ENCODE results near the gene ENG. TPM values are rescaled to one million over a fixed set of nuclear protein-coding genes. Genes with fewer than 3 reads are reported as not detected.
"Not testable (repeated sequence)": the region's sequence is repeated elsewhere in the genome, so short reads cannot be mapped to it uniquely, and the experiment has no call there.

Gene ENG
- total RNA-seq, 1 donor from 2014 or later: 32.2 TPM

DNA sequence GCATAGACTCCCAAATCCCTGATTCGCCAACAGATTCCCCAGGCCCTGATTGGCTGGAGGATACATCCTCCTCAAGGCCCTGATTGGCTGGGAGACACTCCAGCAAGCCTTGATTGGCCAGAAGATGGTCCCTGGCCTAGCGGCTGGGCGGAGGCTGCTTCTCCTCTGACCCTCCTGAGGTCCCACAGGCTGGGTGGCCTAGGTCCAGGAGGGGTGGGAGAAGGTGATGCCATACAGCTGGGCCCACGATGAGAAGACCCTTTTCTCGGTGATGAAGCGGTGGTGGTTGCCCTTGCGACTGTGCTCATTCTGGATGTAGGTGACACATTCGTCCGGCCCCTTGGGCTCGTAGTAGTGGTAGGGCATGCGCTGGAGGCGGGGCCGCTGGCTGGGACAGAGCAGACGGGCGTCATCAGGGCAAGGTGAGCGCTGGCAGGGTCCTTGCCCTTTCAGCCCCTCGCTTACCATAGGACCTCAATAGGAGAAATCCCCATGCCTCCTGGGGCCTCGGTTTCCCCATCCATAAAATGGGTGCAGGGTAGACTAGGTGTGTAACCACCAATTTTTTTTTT, 32.0 kb upstream of the ENG start:
- H3K36me3 Mint-ChIP-seq (ENCODE audit: low read depth): peaks cover 44% of the 10 kb centered on the region
- H3K4me3 Mint-ChIP-seq: no peak overlapping the region
- H3K27ac Mint-ChIP-seq: no peak overlapping the region
- no peaks in the 10 kb centered on the region for H3K27me3 Mint-ChIP-seq (ENCODE audit: insufficient read depth)
- H3K4me1 Mint-ChIP-seq (ENCODE audit: low read depth): peaks cover 15% of the 10 kb centered on the region
- DNase-seq (ENCODE audit: low spot score): no peak
- intact Hi-C loops (cut with micrococcal nuclease): no loop called here
- no peaks in the 10 kb centered on the region for H3K9me3 Mint-ChIP-seq

DNA sequence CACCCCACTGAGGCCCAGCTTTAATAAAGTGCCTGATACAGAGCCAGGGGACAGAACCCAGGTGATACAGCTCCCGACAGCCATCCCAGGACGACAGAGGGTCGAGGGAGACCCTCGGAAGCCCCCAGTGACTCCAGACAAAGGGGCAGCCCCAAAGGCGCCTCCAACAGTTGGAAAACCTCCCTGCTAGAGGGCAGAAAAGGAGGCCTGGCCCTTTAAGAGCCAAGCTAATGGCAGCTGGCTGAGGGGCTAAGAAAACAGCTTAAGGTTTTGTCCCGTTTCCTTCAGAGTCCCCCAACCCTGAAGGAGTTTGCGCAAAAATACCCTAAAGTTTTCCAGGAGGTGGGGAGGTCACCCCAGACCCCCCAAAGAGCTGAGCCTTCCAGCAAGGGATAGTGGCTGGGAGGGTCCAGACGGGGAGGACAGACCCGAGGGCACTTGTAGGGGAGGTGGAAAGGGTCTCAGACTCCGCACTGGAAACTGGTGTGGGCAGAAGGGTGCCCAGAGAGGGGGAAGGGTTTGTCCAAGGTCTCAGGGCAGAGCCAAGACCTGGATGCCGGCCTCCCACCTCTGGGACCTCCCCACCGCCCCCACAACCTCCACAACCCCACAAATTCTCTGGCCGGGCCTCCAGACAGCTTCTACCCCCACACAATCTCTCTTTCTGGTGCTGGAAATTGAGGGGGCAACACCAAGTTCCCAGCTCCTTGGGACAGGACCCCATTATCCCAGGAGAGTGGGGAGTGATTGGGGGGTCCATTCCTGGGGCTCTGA, 31.2 kb upstream of the ENG start:
- H3K4me1 Mint-ChIP-seq (ENCODE audit: low read depth): peaks cover 15% of the 10 kb centered on the region
- no peaks in the 10 kb centered on the region for H3K27me3 Mint-ChIP-seq (ENCODE audit: insufficient read depth)
- H3K9me3 Mint-ChIP-seq: no peaks in the 10 kb centered on the region
- no peak for DNase-seq (ENCODE audit: low spot score)
- no peak overlapping the region for H3K27ac Mint-ChIP-seq
- peaks cover 39% of the 10 kb centered on the region for H3K36me3 Mint-ChIP-seq (ENCODE audit: low read depth)
- no peak overlapping the region for H3K4me3 Mint-ChIP-seq
- intact Hi-C loops (cut with micrococcal nuclease): no loop called here

DNA sequence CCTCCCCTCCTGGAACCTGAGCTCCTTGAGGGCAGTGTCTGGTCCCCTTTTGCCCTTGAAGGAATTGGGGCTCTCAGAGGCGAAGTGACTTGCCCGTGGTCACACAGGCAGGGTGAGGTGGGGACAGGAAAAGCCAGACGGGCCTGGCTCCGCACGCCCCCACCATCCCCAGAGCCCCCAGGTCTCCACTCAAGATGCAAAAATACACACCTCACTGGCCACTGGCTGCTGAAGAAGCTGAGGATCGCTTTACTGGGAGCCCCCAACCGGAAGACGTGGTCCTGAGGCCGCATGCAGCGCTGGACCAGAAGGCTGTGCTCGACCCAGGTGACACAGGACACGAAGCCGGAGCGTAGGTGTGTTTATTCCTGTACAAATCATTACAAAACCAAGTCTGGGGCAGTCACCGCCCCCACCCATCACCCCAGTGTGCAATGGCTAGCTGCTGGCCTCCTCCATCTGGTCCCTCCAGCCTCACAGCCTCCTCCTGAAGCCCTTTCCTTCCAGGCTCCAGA, 30.6 kb upstream of the ENG start:
- H3K27me3 Mint-ChIP-seq (ENCODE audit: insufficient read depth): no peaks in the 10 kb centered on the region
- H3K27ac Mint-ChIP-seq: no peak overlapping the region
- peaks cover 15% of the 10 kb centered on the region for H3K4me1 Mint-ChIP-seq (ENCODE audit: low read depth)
- peaks cover 34% of the 10 kb centered on the region for H3K36me3 Mint-ChIP-seq (ENCODE audit: low read depth)
- intact Hi-C loops (cut with micrococcal nuclease): loop anchor here (5.0 kb wide), 1 partner anchor 32 kb away; the partner anchor contains the start of gene ST6GALNAC4
- no peak for DNase-seq (ENCODE audit: low spot score)
- H3K9me3 Mint-ChIP-seq: no peaks in the 10 kb centered on the region
- H3K4me3 Mint-ChIP-seq: no peak overlapping the region

DNA sequence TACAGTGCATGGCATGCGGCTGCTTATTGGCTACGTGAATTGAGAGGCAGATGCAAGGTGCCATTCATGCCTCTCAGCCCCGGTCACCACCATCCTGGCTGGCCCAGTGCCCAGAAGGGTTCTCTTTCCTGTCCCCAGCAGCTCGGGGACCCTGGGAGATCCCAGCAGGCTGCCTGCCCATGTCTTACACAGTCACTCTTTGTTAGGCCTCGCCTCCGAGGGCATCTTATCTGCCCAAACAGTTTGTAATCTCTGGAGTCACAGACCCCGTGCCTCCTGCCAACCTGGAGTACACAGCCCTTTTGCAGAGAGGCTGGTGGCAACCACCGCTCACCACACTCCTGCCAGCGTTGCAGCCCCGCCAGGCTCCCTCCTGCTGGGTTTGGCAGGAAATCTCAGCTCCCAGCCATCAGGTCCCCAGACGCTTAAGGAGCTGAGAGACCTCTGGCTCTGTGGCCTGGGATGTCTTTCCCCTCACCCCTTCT, 30.0 kb upstream of the ENG start:
- no peak for DNase-seq (ENCODE audit: low spot score)
- H3K27me3 Mint-ChIP-seq (ENCODE audit: insufficient read depth): no peaks in the 10 kb centered on the region
- H3K9me3 Mint-ChIP-seq: no peaks in the 10 kb centered on the region
- intact Hi-C loops (cut with micrococcal nuclease): loop anchor here (5.0 kb wide), 1 partner anchor 33 kb away; the partner anchor contains the start of gene ST6GALNAC4
- no peak overlapping the region for H3K4me3 Mint-ChIP-seq
- peaks cover 33% of the 10 kb centered on the region for H3K36me3 Mint-ChIP-seq (ENCODE audit: low read depth)
- no peak overlapping the region for H3K27ac Mint-ChIP-seq
- peaks cover 15% of the 10 kb centered on the region for H3K4me1 Mint-ChIP-seq (ENCODE audit: low read depth)

DNA sequence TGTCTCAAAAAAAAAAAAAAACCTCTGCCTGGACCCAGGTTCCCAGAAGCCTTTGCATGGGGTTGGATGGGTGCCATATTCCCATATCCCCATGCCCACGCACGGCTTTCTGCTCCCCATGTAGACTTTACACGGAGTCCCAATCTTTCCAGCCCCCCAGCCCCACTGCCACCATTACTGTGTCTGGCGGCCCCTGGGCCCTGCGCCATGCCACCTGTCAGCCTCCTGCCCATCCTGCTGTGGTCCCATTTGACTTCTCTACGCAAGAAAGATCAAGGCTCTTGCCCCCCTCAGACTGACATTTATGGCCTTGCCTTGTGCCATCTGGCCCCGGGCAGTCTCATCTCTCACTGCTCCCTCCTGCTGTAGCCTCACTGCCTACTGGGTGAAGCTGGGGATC, 29.5 kb upstream of the ENG start:
- intact Hi-C loops (cut with micrococcal nuclease): loop anchor here (5.0 kb wide), 1 partner anchor 33 kb away; the partner anchor contains the start of gene ST6GALNAC4
- Mint-ChIP-seq H3K27me3 (ENCODE audit: insufficient read depth) (no peaks in the 10 kb centered on the region), H3K4me3 (no peak overlapping the region), H3K36me3 (ENCODE audit: low read depth) (peaks cover 35% of the 10 kb centered on the region), H3K27ac (no peak overlapping the region), H3K9me3 (no peaks in the 10 kb centered on the region), H3K4me1 (ENCODE audit: low read depth) (peaks cover 15% of the 10 kb centered on the region)
- no peak for DNase-seq (ENCODE audit: low spot score)

GRCh38 chr9:127881715-127882114, 27.3 kb upstream of the ENG start:
- intact Hi-C loops (cut with micrococcal nuclease): loop anchor here (5.0 kb wide), 1 partner anchor 36 kb away; the partner anchor contains the start of gene ST6GALNAC4
- Mint-ChIP-seq H3K36me3 (ENCODE audit: low read depth) (peaks cover 28% of the 10 kb centered on the region), H3K4me1 (ENCODE audit: low read depth) (peaks cover 19% of the 10 kb centered on the region)
- not testable (repeated sequence) for H3K9me3 Mint-ChIP-seq; H3K4me3 Mint-ChIP-seq; H3K27me3 Mint-ChIP-seq (ENCODE audit: insufficient read depth); H3K27ac Mint-ChIP-seq; DNase-seq (ENCODE audit: low spot score)

DNA sequence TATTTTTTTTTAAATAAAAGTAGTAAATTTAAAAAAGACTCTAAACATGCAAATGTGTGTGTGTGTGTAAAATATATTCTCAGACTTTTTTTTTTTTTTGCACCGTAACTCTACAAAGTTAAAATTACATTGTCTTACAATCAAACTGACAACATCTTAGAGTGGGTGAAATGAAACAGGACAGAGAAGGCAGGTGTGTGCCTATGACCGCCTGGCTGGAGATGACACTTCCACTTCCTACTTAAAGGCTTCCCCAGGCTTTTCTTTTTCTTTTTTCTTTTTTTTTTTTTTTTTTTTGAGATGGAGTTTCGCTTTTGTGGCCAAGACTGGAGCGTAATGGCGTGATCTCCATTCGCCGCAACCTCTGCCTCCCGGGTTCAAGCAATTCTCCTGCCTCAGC, 25.7 kb upstream of the ENG start:
- DNase-seq (ENCODE audit: low spot score): no peak
- Mint-ChIP-seq H3K27ac (no peak overlapping the region), H3K27me3 (ENCODE audit: insufficient read depth) (peaks cover 6% of the 10 kb centered on the region), H3K9me3 (no peaks in the 10 kb centered on the region), H3K36me3 (ENCODE audit: low read depth) (peaks cover 20% of the 10 kb centered on the region), H3K4me1 (ENCODE audit: low read depth) (peaks cover 19% of the 10 kb centered on the region), H3K4me3 (no peak overlapping the region)
- intact Hi-C loops (cut with micrococcal nuclease): loop anchor here (5.0 kb wide), 1 partner anchor 37 kb away; the partner anchor contains the start of gene ST6GALNAC4

- DNase-seq (ENCODE audit: low spot score): no peak
- H3K27me3 Mint-ChIP-seq (ENCODE audit: insufficient read depth): peaks cover 6% of the 10 kb centered on the region
- no peak overlapping the region for H3K27ac Mint-ChIP-seq
- intact Hi-C loops (cut with micrococcal nuclease): no loop called here
- H3K4me1 Mint-ChIP-seq (ENCODE audit: low read depth): peaks cover 9% of the 10 kb centered on the region
- no peak overlapping the region for H3K4me3 Mint-ChIP-seq
- H3K9me3 Mint-ChIP-seq: no peaks in the 10 kb centered on the region
- peaks cover 13% of the 10 kb centered on the region for H3K36me3 Mint-ChIP-seq (ENCODE audit: low read depth)
Observed at GRCh38 chr9:127878652-127879390, 24.4 kb upstream of the ENG start.

GRCh38 chr9:127878001-127878651, 23.7 kb upstream of the ENG start:
- Mint-ChIP-seq H3K4me1 (ENCODE audit: low read depth) (peaks cover 9% of the 10 kb centered on the region), H3K27me3 (ENCODE audit: insufficient read depth) (peaks cover 6% of the 10 kb centered on the region), H3K27ac (no peak overlapping the region), H3K9me3 (no peaks in the 10 kb centered on the region), H3K36me3 (ENCODE audit: low read depth) (peaks cover 12% of the 10 kb centered on the region), H3K4me3 (no peak overlapping the region)
- DNase-seq (ENCODE audit: low spot score): no peak
- intact Hi-C loops (cut with micrococcal nuclease): no loop called here

- H3K9me3 Mint-ChIP-seq: no peaks in the 10 kb centered on the region
- peaks cover 5% of the 10 kb centered on the region for H3K4me1 Mint-ChIP-seq (ENCODE audit: low read depth)
- no peak for DNase-seq (ENCODE audit: low spot score)
- H3K27me3 Mint-ChIP-seq (ENCODE audit: insufficient read depth): peaks cover 6% of the 10 kb centered on the region
- H3K36me3 Mint-ChIP-seq (ENCODE audit: low read depth): peaks cover 9% of the 10 kb centered on the region
- H3K4me3 Mint-ChIP-seq: peak within 1 kb of the TSS; percentile 19
- intact Hi-C loops (cut with micrococcal nuclease): no loop called here
- H3K27ac Mint-ChIP-seq: no peak within 1 kb of the TSS
Observed at GRCh38 chr9:127877566-127877998, 23.1 kb upstream of the ENG start, which contains the start of gene AK1. Gene AK1 (minus strand): TSS chr9:127877675. CDS start chr9:127874617, 3,058 bp downstream.

GRCh38 chr9:127876764-127877562, 22.5 kb upstream of the ENG start:
- H3K4me1 Mint-ChIP-seq (ENCODE audit: low read depth): peaks cover 4% of the 10 kb centered on the region
- no peaks in the 10 kb centered on the region for H3K9me3 Mint-ChIP-seq
- no peak overlapping the region for H3K27ac Mint-ChIP-seq
- intact Hi-C loops (cut with micrococcal nuclease): no loop called here
- no peak for DNase-seq (ENCODE audit: low spot score)
- peak overlapping the region; percentile 19 for H3K4me3 Mint-ChIP-seq
- peaks cover 7% of the 10 kb centered on the region for H3K36me3 Mint-ChIP-seq (ENCODE audit: low read depth)
- peaks cover 6% of the 10 kb centered on the region for H3K27me3 Mint-ChIP-seq (ENCODE audit: insufficient read depth)
